ENCODE results near the gene PSD4. TPM values are rescaled to one million over a fixed set of nuclear protein-coding genes. Genes with fewer than 3 reads are reported as not detected.

The PSD4 gene
- total RNA-seq, 2 donors from 2014 or later: 5.2 to 13.3 TPM

DNA sequence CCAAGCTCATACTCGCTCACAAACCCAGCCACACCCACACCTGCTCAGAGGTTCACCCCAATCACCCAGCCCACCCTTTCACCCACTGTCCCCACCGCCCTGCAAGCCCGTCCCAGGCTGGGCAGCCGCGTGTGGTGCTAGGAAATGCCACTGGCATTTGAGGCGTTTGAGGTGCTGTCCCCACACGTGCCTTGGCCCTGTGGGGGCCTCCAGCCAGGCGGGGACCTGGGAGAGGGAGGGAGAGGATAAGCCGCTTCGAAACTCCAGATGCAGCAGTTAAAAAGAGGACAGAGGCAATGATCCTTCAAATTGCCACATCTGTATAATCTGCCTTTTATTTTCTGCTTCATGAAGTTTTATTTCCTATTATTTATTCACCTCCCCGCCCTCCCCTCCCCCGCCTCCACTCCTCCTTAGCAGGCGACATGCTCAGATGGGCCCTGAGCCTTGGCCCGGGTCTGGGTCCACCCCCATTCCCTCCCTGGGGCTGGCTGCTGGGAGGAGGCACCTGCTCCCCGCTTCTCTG, 35.9 kb downstream of the PSD4 start:
- DNase-seq: no peak
- Histone ChIP-seq H3K36me3 (ENCODE audit: control insufficient read depth, insufficient read depth, low read length) (no peaks in the 10 kb centered on the region), H3K4me3 (ENCODE audit: low read length) (no peak overlapping the region), H3K27me3 (ENCODE audit: control insufficient read depth, insufficient read depth, low read length, poor library complexity, severe bottlenecking) (peaks cover 7% of the 10 kb centered on the region), H3K9ac (ENCODE audit: extremely low read depth, low read length, poor library complexity, severe bottlenecking) (no peak overlapping the region), H3K4me1 (ENCODE audit: control insufficient read depth, insufficient read depth, low read length) (no peaks in the 10 kb centered on the region), H3K9me3 (ENCODE audit: control insufficient read depth, low read length) (no peaks in the 10 kb centered on the region), H3K27ac (ENCODE audit: low read depth, low read length) (no peak overlapping the region)
- 57 to 86% methylated on average over 2 to 14 of the region's 15 CpGs for WGBS, 2 experiments (ENCODE audit: insufficient coverage in 1 of 2, insufficient read length in 1 of 2)
- H3K27me3 Mint-ChIP-seq (ENCODE audit: insufficient read depth): peaks cover 5% of the 10 kb centered on the region
- H3K27ac Mint-ChIP-seq: no peak overlapping the region
- no peak overlapping the region for H3K4me3 Mint-ChIP-seq
- TF ChIP-seq, protein P1, sequence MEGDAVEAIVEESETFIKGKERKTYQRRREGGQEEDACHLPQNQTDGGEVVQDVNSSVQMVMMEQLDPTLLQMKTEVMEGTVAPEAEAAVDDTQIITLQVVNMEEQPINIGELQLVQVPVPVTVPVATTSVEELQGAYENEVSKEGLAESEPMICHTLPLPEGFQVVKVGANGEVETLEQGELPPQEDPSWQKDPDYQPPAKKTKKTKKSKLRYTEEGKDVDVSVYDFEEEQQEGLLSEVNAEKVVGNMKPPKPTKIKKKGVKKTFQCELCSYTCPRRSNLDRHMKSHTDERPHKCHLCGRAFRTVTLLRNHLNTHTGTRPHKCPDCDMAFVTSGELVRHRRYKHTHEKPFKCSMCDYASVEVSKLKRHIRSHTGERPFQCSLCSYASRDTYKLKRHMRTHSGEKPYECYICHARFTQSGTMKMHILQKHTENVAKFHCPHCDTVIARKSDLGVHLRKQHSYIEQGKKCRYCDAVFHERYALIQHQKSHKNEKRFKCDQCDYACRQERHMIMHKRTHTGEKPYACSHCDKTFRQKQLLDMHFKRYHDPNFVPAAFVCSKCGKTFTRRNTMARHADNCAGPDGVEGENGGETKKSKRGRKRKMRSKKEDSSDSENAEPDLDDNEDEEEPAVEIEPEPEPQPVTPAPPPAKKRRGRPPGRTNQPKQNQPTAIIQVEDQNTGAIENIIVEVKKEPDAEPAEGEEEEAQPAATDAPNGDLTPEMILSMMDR (conservative IDR thresholded peaks at IDR 0.05): no peak
- H3K36me3 Mint-ChIP-seq (ENCODE audit: low read depth): no peaks in the 10 kb centered on the region
- no peaks in the 10 kb centered on the region for H3K9me3 Mint-ChIP-seq
- peaks cover 5% of the 10 kb centered on the region for H3K4me1 Mint-ChIP-seq

DNA sequence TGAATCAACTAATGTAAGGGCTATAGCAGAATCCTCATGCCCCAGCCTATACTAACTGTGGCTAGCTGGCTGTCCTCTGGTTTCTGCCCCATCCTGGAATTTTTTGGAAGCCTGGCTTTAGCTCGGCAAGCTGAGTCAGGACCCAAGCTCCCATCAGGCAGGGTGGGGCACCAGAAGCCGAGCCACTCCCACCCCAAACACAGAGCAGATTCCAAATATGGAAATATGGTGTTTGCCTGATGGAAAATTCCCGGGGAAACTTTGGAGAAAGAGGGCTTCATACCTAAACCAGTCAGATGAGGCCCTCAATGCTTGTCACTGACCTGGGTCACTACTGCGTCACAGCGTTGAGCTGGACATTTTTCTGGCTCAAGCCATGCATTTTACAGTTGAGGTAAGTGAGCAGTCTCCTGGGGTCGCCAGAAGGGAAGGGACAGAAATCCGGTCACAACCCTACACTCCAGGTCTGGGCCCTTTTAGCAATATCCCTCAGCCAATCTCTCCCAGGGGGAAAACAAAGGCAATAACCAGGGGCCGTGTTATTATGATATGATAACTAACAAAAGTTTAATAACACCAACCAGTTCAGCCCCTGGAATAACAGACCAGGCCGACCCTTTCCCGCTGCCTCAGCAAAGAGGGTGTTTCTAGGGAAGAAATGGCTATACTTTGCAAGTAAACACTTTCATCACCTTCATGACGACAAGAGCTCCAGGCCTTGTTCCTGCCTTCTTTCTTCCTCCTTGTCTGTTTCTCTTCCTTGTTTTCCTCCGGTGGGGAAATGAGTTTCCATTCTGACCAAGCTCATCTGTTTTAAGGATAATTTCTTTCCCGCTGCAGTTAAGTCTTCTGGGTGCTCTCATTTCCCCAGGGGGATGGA, 37.7 kb downstream of the PSD4 start:
- H3K27me3 ChIP-seq (ENCODE audit: control insufficient read depth, insufficient read depth, low read length, poor library complexity, severe bottlenecking): peaks cover 7% of the 10 kb centered on the region
- H3K27ac ChIP-seq (ENCODE audit: low read depth, low read length): no peak overlapping the region
- no peaks in the 10 kb centered on the region for H3K36me3 ChIP-seq (ENCODE audit: control insufficient read depth, insufficient read depth, low read length)
- Mint-ChIP-seq H3K9me3 (no peaks in the 10 kb centered on the region), H3K36me3 (ENCODE audit: low read depth) (no peaks in the 10 kb centered on the region), H3K4me1 (peaks cover 5% of the 10 kb centered on the region), H3K4me3 (no peak overlapping the region), H3K27me3 (ENCODE audit: insufficient read depth) (peaks cover 1% of the 10 kb centered on the region), H3K27ac (no peak overlapping the region)
- 85 to 88% methylated on average over 5 to 12 of the region's 13 CpGs for WGBS, 2 experiments (ENCODE audit: insufficient coverage in 1 of 2, insufficient read length in 1 of 2)
- H3K9ac ChIP-seq (ENCODE audit: extremely low read depth, low read length, poor library complexity, severe bottlenecking): no peak overlapping the region
- H3K9me3 ChIP-seq (ENCODE audit: control insufficient read depth, low read length): no peaks in the 10 kb centered on the region
- H3K4me3 ChIP-seq (ENCODE audit: low read length): no peak overlapping the region
- no peak for DNase-seq
- H3K4me1 ChIP-seq (ENCODE audit: control insufficient read depth, insufficient read depth, low read length): no peaks in the 10 kb centered on the region
- TF ChIP-seq, protein P1 (conservative IDR thresholded peaks at IDR 0.05): no peak

DNA sequence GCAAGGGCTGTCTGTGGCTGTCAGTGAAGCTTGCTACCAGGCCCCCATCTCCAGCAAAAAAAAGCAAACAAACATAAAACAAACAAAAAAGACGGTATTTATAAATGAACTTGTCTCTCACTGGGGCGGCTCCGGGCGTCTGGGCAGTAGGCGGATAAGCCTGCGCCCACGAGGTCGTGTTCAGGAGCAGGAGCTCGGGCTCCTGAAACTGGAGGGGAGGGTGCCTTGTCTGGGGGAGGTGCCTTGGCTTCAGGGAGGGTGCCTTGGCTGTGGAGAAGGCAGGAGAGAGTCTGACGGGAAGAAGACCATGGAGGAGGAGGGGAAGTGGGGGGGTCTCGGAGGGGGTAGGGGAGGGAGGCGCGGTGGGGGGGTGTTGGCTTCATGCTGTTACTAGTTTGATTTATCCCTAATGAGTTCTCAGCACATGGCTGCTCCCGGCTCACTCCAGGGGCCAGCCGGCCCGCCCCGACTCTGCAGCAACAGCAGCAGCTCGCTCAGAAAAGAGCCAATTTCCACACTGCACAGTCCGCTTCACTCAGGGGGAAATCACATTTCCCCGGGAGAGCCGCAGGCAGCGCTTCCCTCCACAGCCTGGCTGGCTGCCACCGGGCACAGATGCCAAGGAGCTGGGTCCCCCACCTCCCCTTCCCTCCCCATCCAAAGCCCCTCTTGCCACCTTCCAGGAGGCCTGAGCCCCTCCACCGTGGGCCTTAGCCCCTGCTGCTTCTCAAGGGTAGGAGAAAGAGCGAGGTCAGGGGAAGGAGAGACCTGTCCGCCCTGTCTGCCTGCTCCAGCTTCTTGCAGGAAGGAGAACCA, 38.7 kb downstream of the PSD4 start:
- TF ChIP-seq, protein P1 (conservative IDR thresholded peaks at IDR 0.05): no peak
- no peak overlapping the region for H3K4me3 ChIP-seq (ENCODE audit: low read length)
- Mint-ChIP-seq H3K27me3 (ENCODE audit: insufficient read depth) (peaks cover 1% of the 10 kb centered on the region), H3K36me3 (ENCODE audit: low read depth) (no peaks in the 10 kb centered on the region), H3K27ac (no peak overlapping the region), H3K4me1 (peaks cover 13% of the 10 kb centered on the region), H3K4me3 (no peak overlapping the region), H3K9me3 (no peaks in the 10 kb centered on the region)
- WGBS, 2 experiments (ENCODE audit: insufficient coverage in 1 of 2, insufficient read length in 1 of 2): 74 to 80% methylated on average over 4 to 26 of the region's 26 CpGs
- H3K9ac ChIP-seq (ENCODE audit: extremely low read depth, low read length, poor library complexity, severe bottlenecking): no peak overlapping the region
- H3K4me1 ChIP-seq (ENCODE audit: control insufficient read depth, insufficient read depth, low read length): no peaks in the 10 kb centered on the region
- H3K36me3 ChIP-seq (ENCODE audit: control insufficient read depth, insufficient read depth, low read length): no peaks in the 10 kb centered on the region
- DNase-seq: peak; percentile 48
- no peaks in the 10 kb centered on the region for H3K9me3 ChIP-seq (ENCODE audit: control insufficient read depth, low read length)
- peaks cover 7% of the 10 kb centered on the region for H3K27me3 ChIP-seq (ENCODE audit: control insufficient read depth, insufficient read depth, low read length, poor library complexity, severe bottlenecking)
- H3K27ac ChIP-seq (ENCODE audit: low read depth, low read length): no peak overlapping the region
